K562 (cell line): ENCODE results near the gene NFIC. TPM values are rescaled to one million over a fixed set of nuclear protein-coding genes. Genes with fewer than 3 reads are reported as not detected.
A peak's percentile ranks its signal among the peaks of the same experiment; 100 is the strongest.

Experiments
- ATAC-seq: fragments of 200-7000 bp; cut with Tn5 transposase; 3 replicates; pipeline ENCODE4 v1.9.1; 2020; ENCODE audit warnings: moderate library complexity
- BruUV-seq: library from RNA; stranded (reverse); fragments of 400-500 nt; replicated peaks from 2 replicates; lab custom pipeline; 2021; lab: Mats Ljungman, UMichigan
- CTCF ChIA-PET: fragments of 300-600 bp; formaldehyde crosslinking; extraction: SDS; loops from one replicate; lab custom pipeline; 2021; ENCODE audit warnings: low intra/inter-chr PET ratio; lab: Yijun Ruan, JAX
- POLR2A ChIA-PET: fragments of 300-600, 350-650 bp; sonication (Branson Sonifier 250); formaldehyde crosslinking; extraction: SDS; loops from one replicate; lab custom pipeline; 2021; ENCODE audit warnings: antibody characterized with exemption, inconsistent platforms; lab: Yijun Ruan, JAX
- DNase-seq, 4 experiments: peaks; one replicate each; pipeline versions ENCODE4 v3.0.0 to v3.0.0-alpha.2; 2011 to 2018; ENCODE audit warnings: low spot score in 3 of 4, mixed read lengths in 3 of 4; ENCODE audit errors: extremely low read depth in 1 of 4
- FAIRE-seq: peaks from 2 replicates; lab custom pipeline; 2011; peaks lifted over from hg19 to GRCh38; lab: Jason Lieb, UNC
- H2AFZ ChIP-seq: 2 replicates; pipeline ENCODE4 v1.6.0; 2011; ENCODE audit warnings: low read depth, low read length, control low read depth, inconsistent platforms
- H3K27ac ChIP-seq: fragments of 200-600 bp; 3 replicates; pipeline ENCODE4 v1.8.0; 2011; ENCODE audit warnings: low read depth, mild to moderate bottlenecking, control low read depth, inconsistent platforms, low read length, moderate library complexity, mixed read lengths; ENCODE audit errors: extremely low read depth
- H3K27me3 ChIP-seq, 2 experiments: fragments of 300-600 bp in 1 of 2; 2 replicates in 1 of 2; 3 replicates in 1 of 2; pipeline versions ENCODE4 v1.6.0 to v1.8.0; 2011; ENCODE audit warnings: inconsistent platforms in 2 of 2, low read length in 2 of 2, mild to moderate bottlenecking in 1 of 2, mixed read lengths in 1 of 2, moderate library complexity in 1 of 2; ENCODE audit not compliant: control insufficient read depth in 2 of 2, insufficient read depth in 2 of 2
- H3K36me3 ChIP-seq: fragments of 300-600 bp; 3 replicates; pipeline ENCODE4 v1.8.0; 2011; ENCODE audit warnings: mild to moderate bottlenecking, low read length, inconsistent platforms; ENCODE audit not compliant: control insufficient read depth, insufficient read depth
- H3K4me1 ChIP-seq, 2 experiments: fragments of 200-600 bp in 1 of 2; replicated peaks in 1 of 2; 2 replicates in 1 of 2; 3 replicates in 1 of 2; pipeline versions ENCODE4 v1.5.1 to v1.8.0; 2011; ENCODE audit warnings: inconsistent platforms in 2 of 2, low read length in 2 of 2, mild to moderate bottlenecking in 1 of 2, mixed read lengths in 1 of 2, moderate library complexity in 1 of 2; ENCODE audit not compliant: control insufficient read depth in 2 of 2, insufficient read depth in 2 of 2
- H3K4me2 ChIP-seq: 2 replicates; pipeline ENCODE4 v1.6.1; 2011; ENCODE audit warnings: low read length, control low read depth, inconsistent platforms, mixed read lengths; ENCODE audit not compliant: insufficient read depth
- H3K4me3 ChIP-seq: fragments of 200-600 bp; sonication (generic), shearing (Covaris generic); 2 replicates; pipeline ENCODE4 v1.5.1; 2016; ENCODE audit warnings: control low read depth, inconsistent platforms
- H3K79me2 ChIP-seq: fragments of 200-600 bp; 3 replicates; pipeline ENCODE4 v1.8.0; 2011; ENCODE audit warnings: low read length, inconsistent platforms; ENCODE audit not compliant: control insufficient read depth, insufficient read depth
- H3K9ac ChIP-seq, 2 experiments: 2 replicates each; pipeline versions ENCODE4 v1.6.0 to v1.6.1; 2011; ENCODE audit warnings: low read depth in 2 of 2, low read length in 2 of 2, control low read depth in 1 of 2, inconsistent platforms in 1 of 2, mild to moderate bottlenecking in 1 of 2, mixed read lengths in 1 of 2; ENCODE audit not compliant: insufficient read depth in 1 of 2
- H3K9me1 ChIP-seq: one replicate; pipeline ENCODE4 v1.6.0; 2011; ENCODE audit warnings: inconsistent platforms, mild to moderate bottlenecking, low read length, moderate library complexity; ENCODE audit not compliant: control insufficient read depth, insufficient read depth
- H3K9me3 ChIP-seq: replicated peaks from 2 replicates; pipeline ENCODE4 v1.5.1; 2011; ENCODE audit warnings: low read depth, low read length, inconsistent platforms; ENCODE audit not compliant: control insufficient read depth, insufficient read depth
- H4K20me1 ChIP-seq: replicated peaks from 2 replicates; pipeline ENCODE4 v1.6.1; 2011; ENCODE audit warnings: low read length, inconsistent platforms, mixed read lengths; ENCODE audit not compliant: control insufficient read depth, insufficient read depth
- PRDM10 ChIP-seq: fragments of 450-650 bp; IDR thresholded peaks from 2 replicates; pipeline ENCODE4 v1.6.1; 2018; ENCODE audit not compliant: partially characterized antibody
- SPI1 ChIP-seq: IDR thresholded peaks from 2 replicates; pipeline ENCODE4 v1.6.1; 2011; ENCODE audit warnings: low read depth, low read length, control low read depth, borderline replicate concordance
- ZNF24 ChIP-seq: fragments of 450-650 bp; IDR thresholded peaks from 2 replicates; pipeline ENCODE4 v1.6.1; 2016
- WGBS: fragments of 100-300 bp; shearing (Covaris generic); methylation state at CpG from one replicate; pipeline ENCODE4 v1.1.6; 2016; ENCODE audit warnings: low coverage, mixed read lengths; ENCODE audit not compliant: insufficient coverage; ENCODE audit errors: missing lambda C conversion rate; 5-methylcytosine and 5-hydroxymethylcytosine counted together
- in situ Hi-C: fragments of 300-500 bp; cut with MboI; formaldehyde crosslinking; loops from 4 replicates; pipeline ENCODE4 v1.15.0; 2018; ENCODE audit warnings: inconsistent platforms, mixed read lengths
- intact Hi-C: fragments of 100-400 bp; cut with micrococcal nuclease; formaldehyde crosslinking; loops from 2 replicates; pipeline ENCODE4 v1.14.2; 2022
- polyA plus RNA-seq, 8 experiments: library from polyadenylated mRNA; depleted of rRNA in 4 of 8; stranded (reverse) in 5 of 8; unstranded in 3 of 8; fragments of >200 nt; fragmentation: Nextera tagmentation in 2 of 8; fragmentation: Illumina TruSeq in 1 of 8; extraction: Ambion mirVana in 2 of 8; extraction: Trizol in 1 of 8; gene quantifications; 2 replicates each; pipeline versions ENCODE4 v1.2.1 to v1.2.3, GENCODE V29; 2011 to 2014; ENCODE audit warnings: inconsistent platforms in 1 of 8, missing spikeins in 1 of 8
- total RNA-seq, 7 experiments: library from RNA; depleted of rRNA in 6 of 7; stranded (reverse); fragments of >200 nt in 6 of 7; fragmentation: Illumina TruSeq in 2 of 7; extraction: Trizol in 2 of 7; gene quantifications; 2 replicates each; pipeline versions ENCODE4 v1.2.1 to v1.2.3, GENCODE V29; 2011 to 2021; ENCODE audit warnings: low replicate concordance in 1 of 7

Gene NFIC
- total and polyA plus RNA-seq, 9 of the 15 experiments (the other 6 are each of a cell fraction or from before 2014, with no cell fraction given): 0.71 to 62.1 (median 6.9) TPM

- peaks cover 8% of the 10 kb centered on the region; the same call in 1 of the 2 replicates for H4K20me1 ChIP-seq
- intact Hi-C loops: no loop called here
- 0 out of 3 replicates have a peak overlapping the region, but pooled peaks have one; percentile 17 for H3K27ac ChIP-seq
- no peaks in the 10 kb centered on the region for H3K36me3 ChIP-seq
- TF ChIP-seq PRDM10 (peak; percentile 22), ZNF24 (no peak), SPI1 (no peak)
- TF ChIP-seq, all 486 proteins: peak for 1
- Histone ChIP-seq H3K4me1 (peaks cover 11 to 40% of the 10 kb centered on the region in 2 experiments), H3K27me3 (peaks cover 17 to 19% of the 10 kb centered on the region in 2 experiments; a peak in 3 of 5 replicates), H3K4me3 (peak overlapping the region; percentile 43; the same call in 1 of the 2 replicates), H3K9me3 (no peaks in the 10 kb centered on the region), H3K9me1 (no peaks in the 10 kb centered on the region), H3K4me2 (peak overlapping the region; percentile 80), H2AFZ (peak overlapping the region; percentile 74), H3K79me2 (no peaks in the 10 kb centered on the region), H3K9ac (peak overlapping the region; percentile 43 to 51; a peak in 2 of 4 replicates)
- ATAC-seq: no peak
- 0% methylated on average over 2 of the region's 2 CpGs for WGBS
- ChIA-PET POLR2A (interaction anchor here (0.6 kb wide), 1 partner anchor 12 kb away, joined by 3 read pairs; no protein-coding TSS in a partner anchor), CTCF (no interaction called here)
- in situ Hi-C loops: no loop called here
- peak in 1 of 4 experiments; percentile 42 for DNase-seq
- peak; percentile 61 for FAIRE-seq
- BruUV-seq: no TSS peak
These were observed 111.6 kb downstream of the NFIC start for GRCh38 chr19:3477951-3478350.
